Spinal cord (tissue), 10 donors: ENCODE data around the gene TGDS. TPM values are rescaled to one million over a fixed set of nuclear protein-coding genes. Genes with fewer than 3 reads are reported as not detected.
"Not testable (repeated sequence)": the region's sequence is repeated elsewhere in the genome, so short reads cannot be mapped to it uniquely, and the experiment has no call there.

Source experiments
- DNase-seq, 6 donors: peaks; one replicate each; pipeline versions ENCODE4 v3.0.0 to v3.0.0-alpha.2; 2013 to 2015; ENCODE audit warnings: low spot score in 6 of 6, low read depth in 4 of 6
- H3K27ac ChIP-seq: one replicate; pipeline ENCODE4 v1.5.1; 2013; ENCODE audit warnings: low read depth, low read length, control low read depth
- H3K27me3 ChIP-seq: one replicate; pipeline ENCODE4 v1.6.1; 2013; ENCODE audit warnings: low read length; ENCODE audit not compliant: control insufficient read depth, insufficient read depth
- H3K36me3 ChIP-seq: one replicate; pipeline ENCODE4 v1.6.1; 2013; ENCODE audit warnings: low read length; ENCODE audit not compliant: control insufficient read depth, insufficient read depth
- H3K4me1 ChIP-seq: one replicate; pipeline ENCODE4 v1.6.1; 2013; ENCODE audit warnings: low read length; ENCODE audit not compliant: control insufficient read depth, insufficient read depth
- H3K4me3 ChIP-seq: one replicate; pipeline ENCODE4 v1.5.1; 2013; ENCODE audit warnings: low read depth, low read length, control low read depth
- H3K9me3 ChIP-seq: one replicate; pipeline ENCODE4 v1.6.1; 2013; ENCODE audit warnings: low read length; ENCODE audit not compliant: control insufficient read depth, insufficient read depth
- WGBS: methylation state at CpG from one replicate; pipeline ENCODE4 v1.1.5; 2013; ENCODE audit warnings: missing lambda C conversion rate; ENCODE audit not compliant: insufficient coverage; 5-methylcytosine and 5-hydroxymethylcytosine counted together
- polyA plus RNA-seq, 2 donors: library from polyadenylated mRNA; unstranded; fragments of 120-200 nt; gene quantifications; one replicate each; pipeline ENCODE4 v1.2.1, GENCODE V29; 2013; ENCODE audit not compliant: insufficient read length in 2 of 2
- total RNA-seq, 2 donors: library from RNA; depleted of rRNA in 1 of 2; stranded (reverse); fragments of 120-200 nt in 1 of 2; fragments of >200 nt in 1 of 2; gene quantifications; one replicate each; pipeline versions ENCODE4 v1.2.3 to v1.2.4, GENCODE V29; 2013 to 2014
- donor health status: healthy.

Gene TGDS
- total and polyA plus RNA-seq, 4 donors = 7.5 to 17.1 (median 11.1) TPM

DNA sequence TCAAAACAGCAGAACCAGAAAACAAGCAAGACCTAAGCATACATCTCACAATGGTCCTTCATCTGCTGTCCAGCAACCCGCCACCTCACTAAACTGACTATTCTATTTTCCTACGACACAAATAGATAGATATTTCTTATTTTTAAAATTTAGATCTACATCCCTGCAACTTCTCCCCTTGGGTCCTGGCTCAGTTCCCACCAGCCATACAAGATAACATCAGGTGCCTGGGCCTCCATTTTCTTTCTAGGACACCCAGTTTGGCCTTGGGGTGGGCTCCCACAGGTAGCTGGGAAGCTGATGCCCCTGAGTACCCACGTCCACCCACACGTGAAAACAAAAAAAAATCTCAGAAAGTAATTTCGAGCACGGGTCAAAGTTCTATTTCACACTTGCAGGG, 47.6 kb downstream of the TGDS start:
- Histone ChIP-seq H3K9me3 (no peaks in the 10 kb centered on the region), H3K36me3 (no peaks in the 10 kb centered on the region), H3K4me3 (peak overlapping the region; percentile 90), H3K4me1 (peaks cover 14% of the 10 kb centered on the region), H3K27me3 (no peaks in the 10 kb centered on the region), H3K27ac (peak overlapping the region; percentile 97)
- 55% methylated on average over 5 of the region's 6 CpGs for WGBS
- DNase-seq = no peak

DNA sequence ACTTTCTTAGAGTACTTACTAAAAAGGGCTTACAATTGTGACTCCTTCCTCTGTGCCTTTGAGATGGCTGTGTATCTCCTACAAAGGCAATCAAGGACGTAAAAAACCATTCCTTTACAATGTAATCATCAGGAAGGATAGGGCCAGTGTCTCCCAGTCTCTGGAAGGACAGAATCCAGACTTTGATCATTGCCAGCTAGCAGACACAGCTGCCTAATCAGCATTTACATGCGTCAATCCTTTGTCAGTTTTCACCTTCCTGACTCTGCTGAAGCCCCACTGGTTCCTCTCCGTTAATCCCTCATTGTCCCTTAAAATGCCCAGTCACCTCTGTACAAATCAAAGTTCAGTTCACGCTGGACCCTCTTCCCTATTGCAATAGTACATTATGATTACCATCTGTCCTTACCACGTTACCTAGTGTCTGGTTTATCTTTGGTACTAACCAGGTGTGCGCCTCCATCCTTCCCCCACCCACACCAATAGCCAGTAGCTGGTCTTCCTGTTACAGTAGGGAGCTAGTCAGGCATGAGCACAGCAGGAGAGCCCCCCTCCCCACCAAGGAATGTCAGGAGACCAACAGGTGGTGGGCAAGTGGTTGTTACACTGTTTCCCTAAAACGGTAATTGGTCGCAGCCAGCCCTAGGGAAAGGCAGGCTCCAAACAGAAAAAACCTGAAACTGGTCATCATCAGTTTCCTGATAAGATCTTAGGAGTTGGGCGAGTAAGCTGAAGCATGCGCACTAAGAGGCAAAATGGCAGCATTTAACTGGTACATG, 49.7 kb downstream of the TGDS start:
- WGBS = 84% methylated on average over 9 of the region's 10 CpGs
- no peak for DNase-seq
- Histone ChIP-seq H3K27ac (no peak overlapping the region), H3K4me1 (peaks cover 14% of the 10 kb centered on the region), H3K9me3 (no peaks in the 10 kb centered on the region), H3K36me3 (no peaks in the 10 kb centered on the region), H3K4me3 (no peak overlapping the region), H3K27me3 (no peaks in the 10 kb centered on the region)

DNA sequence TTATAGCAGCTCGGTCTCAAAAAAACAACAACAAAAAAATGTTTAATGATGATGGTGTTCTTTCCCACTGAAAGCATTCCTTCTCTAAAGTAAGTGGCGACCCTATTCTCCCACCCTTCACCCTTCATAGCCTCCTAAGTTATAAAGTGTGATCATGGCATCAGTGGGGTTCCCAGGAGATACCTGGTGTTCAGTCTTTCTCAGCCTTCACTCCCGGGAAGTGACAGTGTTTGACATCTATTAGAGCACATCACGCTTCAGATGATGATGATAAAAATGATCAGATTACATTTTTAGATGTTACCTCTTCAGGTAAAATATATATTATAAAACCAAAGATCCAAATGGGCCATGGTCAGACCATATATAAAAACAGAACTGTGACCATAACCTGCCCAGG, 51.0 kb downstream of the TGDS start:
- no peak overlapping the region for H3K27ac ChIP-seq
- no peaks in the 10 kb centered on the region for H3K36me3 ChIP-seq
- H3K9me3 ChIP-seq = no peaks in the 10 kb centered on the region
- H3K4me3 ChIP-seq = no peak overlapping the region
- H3K4me1 ChIP-seq = peaks cover 12% of the 10 kb centered on the region
- no CpG with 5 or more reads among the region's 4 CpGs for WGBS
- H3K27me3 ChIP-seq = no peaks in the 10 kb centered on the region
- DNase-seq = no peak

DNA sequence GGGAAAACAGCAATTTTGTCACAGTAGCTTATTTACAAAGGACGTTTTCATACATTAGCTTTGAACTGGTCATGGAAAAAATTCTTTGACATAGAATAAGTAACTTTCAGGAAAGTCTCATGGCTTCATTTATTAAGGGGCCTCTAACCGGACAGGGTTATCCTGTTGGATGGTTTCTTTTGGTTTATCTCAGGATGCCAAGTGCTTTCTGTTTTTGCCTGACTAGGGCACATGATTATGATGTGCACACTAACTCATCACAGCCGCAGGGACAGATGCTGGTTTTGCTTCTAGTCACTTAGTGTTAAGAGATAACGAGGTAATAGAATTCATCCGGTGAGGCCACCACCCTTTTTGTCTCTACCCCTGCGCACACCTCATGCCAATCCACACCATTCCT, 53.0 kb downstream of the TGDS start:
- Histone ChIP-seq H3K9me3 (no peaks in the 10 kb centered on the region), H3K4me1 (no peaks in the 10 kb centered on the region), H3K27me3 (no peaks in the 10 kb centered on the region), H3K4me3 (no peak overlapping the region), H3K27ac (no peak overlapping the region), H3K36me3 (no peaks in the 10 kb centered on the region)
- WGBS = 84% methylated on average over 4 of the region's 6 CpGs
- DNase-seq = no peak

DNA sequence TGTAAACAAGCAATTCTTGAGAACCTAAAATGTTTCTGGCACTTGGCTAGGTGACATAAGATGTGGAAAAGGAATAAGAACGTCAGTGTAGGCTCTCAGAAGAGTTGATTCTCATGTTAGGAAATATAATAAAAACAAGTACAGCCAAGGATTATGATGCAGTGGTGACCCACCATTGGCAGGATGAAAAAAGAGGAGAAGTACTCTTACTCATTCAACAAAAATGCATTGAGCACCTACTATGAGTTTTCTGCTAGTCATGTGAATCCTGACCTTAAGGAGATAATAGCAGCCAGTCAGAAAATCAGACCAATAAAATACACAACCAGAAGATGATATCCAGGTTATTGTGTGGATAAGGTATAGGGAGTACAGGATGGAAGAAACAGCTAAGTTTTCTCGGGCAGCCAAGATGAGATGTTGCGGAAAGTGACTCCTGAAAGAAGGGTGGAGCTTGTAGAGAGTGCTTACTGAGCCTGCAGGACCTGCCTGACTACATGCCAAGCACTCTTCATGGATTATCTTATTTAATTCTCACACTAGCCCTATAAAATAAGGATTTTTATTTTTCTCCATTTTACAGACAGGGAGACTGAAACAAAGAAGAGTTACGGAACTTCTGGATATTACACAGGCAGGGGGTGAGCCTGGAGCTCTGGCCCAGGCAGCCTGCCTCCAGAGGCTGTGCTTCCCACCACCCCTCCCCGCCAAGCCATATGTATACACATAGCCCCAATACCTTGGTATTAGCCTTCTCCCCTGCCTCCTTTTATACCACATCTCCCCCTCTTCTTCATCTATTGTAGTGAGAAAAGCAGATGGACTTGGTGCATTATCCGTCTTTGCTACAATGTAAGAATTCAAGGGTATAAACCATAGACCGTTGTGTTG, 58.0 kb downstream of the TGDS start:
- Histone ChIP-seq H3K27me3 (no peaks in the 10 kb centered on the region), H3K9me3 (no peaks in the 10 kb centered on the region), H3K4me1 (no peaks in the 10 kb centered on the region), H3K27ac (no peak overlapping the region), H3K36me3 (no peaks in the 10 kb centered on the region), H3K4me3 (no peak overlapping the region)
- DNase-seq = no peak
- 89% methylated on average over 2 of the region's 7 CpGs for WGBS

DNA sequence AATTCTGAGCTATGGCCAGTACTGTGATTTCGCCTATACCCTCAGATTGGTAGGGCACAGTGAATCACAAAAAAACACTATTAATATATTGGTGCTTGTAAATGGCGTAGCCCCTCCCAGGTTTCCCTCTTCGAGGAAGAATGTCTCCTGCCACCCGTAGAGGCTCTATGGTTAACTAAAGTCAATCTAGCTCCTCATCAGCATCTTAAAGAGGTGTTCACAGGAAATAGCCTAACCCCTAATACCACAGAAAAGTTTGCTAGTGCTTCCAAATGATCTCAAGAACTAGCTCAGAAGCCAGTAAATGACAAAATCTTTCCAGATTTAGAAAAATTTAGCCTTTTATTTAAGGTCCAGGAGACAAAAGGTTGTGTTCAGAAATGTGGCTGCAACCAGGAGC, 60.2 kb downstream of the TGDS start:
- Histone ChIP-seq H3K27me3 (no peaks in the 10 kb centered on the region), H3K27ac (no peak overlapping the region), H3K4me1 (no peaks in the 10 kb centered on the region), H3K36me3 (no peaks in the 10 kb centered on the region), H3K4me3 (no peak overlapping the region), H3K9me3 (no peaks in the 10 kb centered on the region)
- 66% methylated on average over 3 of the region's 4 CpGs for WGBS
- no peak for DNase-seq

DNA sequence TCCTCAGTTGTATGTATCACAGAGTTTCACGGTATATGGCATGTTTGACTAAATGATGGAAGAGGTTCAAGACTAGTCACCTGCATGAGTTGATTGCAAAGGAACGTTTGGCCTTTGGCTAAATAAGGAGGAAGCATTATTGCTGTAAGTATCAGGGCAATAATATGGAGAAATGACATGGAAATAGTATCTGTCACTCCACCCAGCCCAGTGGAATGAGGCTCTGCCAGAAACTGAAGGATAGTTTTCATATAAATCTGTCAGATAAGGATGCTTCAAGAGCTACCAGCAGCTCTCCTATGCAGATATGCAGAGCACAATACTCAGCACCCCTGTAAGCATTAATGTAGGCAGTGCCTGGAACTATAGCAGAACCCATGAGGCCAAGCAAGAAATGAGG, 60.7 kb downstream of the TGDS start:
- H3K4me1 ChIP-seq = no peaks in the 10 kb centered on the region
- no peaks in the 10 kb centered on the region for H3K27me3 ChIP-seq
- H3K4me3 ChIP-seq = no peak overlapping the region
- no peaks in the 10 kb centered on the region for H3K9me3 ChIP-seq
- WGBS = 82% methylated on average over 1 of the region's 2 CpGs
- DNase-seq = no peak
- no peak overlapping the region for H3K27ac ChIP-seq
- no peaks in the 10 kb centered on the region for H3K36me3 ChIP-seq

DNA sequence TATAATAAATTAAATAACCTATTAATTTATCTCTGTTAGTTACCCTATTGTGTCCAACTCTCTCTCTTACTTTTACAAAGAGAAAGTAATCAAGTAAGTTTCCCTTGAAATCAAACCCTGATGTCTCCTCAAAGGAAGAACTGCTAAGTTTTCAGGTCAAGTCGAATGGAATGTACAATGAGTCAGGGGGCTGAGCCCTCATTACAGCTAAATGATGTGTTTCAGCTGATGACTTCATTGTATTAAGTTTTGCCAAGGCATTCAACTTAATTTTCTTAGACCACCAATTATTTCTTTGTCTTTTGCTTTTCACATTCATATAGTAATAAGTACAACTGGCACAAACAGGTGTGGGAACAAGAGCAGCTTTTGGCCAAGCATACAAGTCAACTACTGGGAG, 61.8 kb downstream of the TGDS start:
- Histone ChIP-seq H3K9me3 (no peaks in the 10 kb centered on the region), H3K36me3 (no peaks in the 10 kb centered on the region), H3K4me3 (no peak overlapping the region), H3K27ac (no peak overlapping the region), H3K27me3 (no peaks in the 10 kb centered on the region), H3K4me1 (no peaks in the 10 kb centered on the region)
- 80% methylated on average over 1 of the region's 1 CpG for WGBS
- DNase-seq = no peak

DNA sequence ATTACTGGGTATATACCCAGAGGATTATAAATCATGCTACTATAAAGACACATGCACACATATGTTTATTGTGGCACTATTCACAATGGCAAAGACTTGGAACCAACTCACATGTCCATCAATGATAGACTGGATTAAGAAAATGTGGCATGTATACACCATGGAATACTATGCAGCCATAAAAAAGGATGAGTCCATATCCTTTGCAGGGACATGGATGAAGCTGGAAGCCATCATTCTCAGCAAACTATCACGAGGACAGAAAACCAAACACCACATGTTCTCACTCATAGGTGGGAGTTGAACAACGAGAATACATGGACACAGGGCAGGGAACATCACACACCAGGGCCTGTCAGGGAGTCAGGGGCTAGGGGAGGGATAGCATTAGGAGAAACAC, 63.7 kb downstream of the TGDS start:
- DNase-seq, H3K4me3 ChIP-seq, H3K9me3 ChIP-seq, H3K36me3 ChIP-seq, H3K27me3 ChIP-seq, H3K27ac ChIP-seq, H3K4me1 ChIP-seq: not testable (repeated sequence)
- WGBS = 100% methylated on average over 1 of the region's 2 CpGs

DNA sequence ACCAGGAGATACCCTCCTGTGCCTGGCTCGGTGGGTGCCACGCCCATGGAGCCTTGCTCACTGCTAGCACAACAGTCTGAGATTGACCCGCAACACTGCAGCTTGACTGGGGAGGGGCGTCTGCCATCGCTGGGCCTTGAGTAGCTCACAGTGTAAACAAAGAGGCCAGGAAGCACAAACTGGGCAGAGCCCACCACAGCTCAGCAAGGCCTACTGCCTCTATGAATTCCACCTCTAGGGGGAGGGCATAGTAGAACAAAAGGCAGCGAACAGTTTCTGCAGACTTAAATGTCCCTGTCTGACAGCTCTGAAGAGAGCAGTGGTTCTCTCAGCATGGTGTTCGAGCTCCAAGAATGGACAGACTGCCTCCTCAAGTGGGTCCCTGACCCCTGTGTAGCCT, 69.0 kb downstream of the TGDS start:
- WGBS = 73% methylated on average over 5 of the region's 7 CpGs
- H3K9me3 ChIP-seq, DNase-seq, H3K4me1 ChIP-seq, H3K36me3 ChIP-seq, H3K4me3 ChIP-seq, H3K27me3 ChIP-seq, H3K27ac ChIP-seq: not testable (repeated sequence)
